Heart left ventricle (tissue), 13 donors: ENCODE results near the gene ATF6.

ENCODE experiments used
- CTCF ChIP-seq, 12 donors: fragments of 200-600 bp; sonication (generic) in 4 of 12; IDR thresholded peaks; one replicate each; pipeline versions ENCODE4 v1.5.0 to v1.8.0; 2018 to 2022; ENCODE audit warnings: antibody characterized with exemption in 12 of 12, mild to moderate bottlenecking in 5 of 12
- POLR2A ChIP-seq, 2 donors: fragments of 450-650 bp; IDR thresholded peaks; one replicate each; pipeline ENCODE4 v1.6.1; 2017; ENCODE audit warnings: antibody characterized with exemption in 2 of 2, mild to moderate bottlenecking in 2 of 2, moderate library complexity in 2 of 2
- donor health status: ischemic (EF 13 %, LVEDD 7.1; RV severe dilation, severe dysfunction).
- donor health status: DM: no; HTN: yes; CAD: no.
- donor health status: DM: no; HTN: no; CAD: no.
- donor health status: ischemic (EF 25% LVEDD 6.9; RV normal size, moderate dysfunction).
- donor health status: ischemic (EF 25% LVEDD 5.7; RV mildly dilated, moderate dysfunction).
- donor health status: ischemic (EF 35%, LVEDD 5.7; RV mildly dilated, moderate dysfunction).
- donor health status: nonischemic (EF 11% LVEDD 7.7; RV severe dilation, severe dysfunction).
- donor health status: DM: yes; HTN: yes; CAD: no.
- donor health status: PGD.
- donor health status: ischemic (EF 29% LVEDD 5.4; RV normal size, mild dysfunction).
- donor health status: nonischemic (EF 23%, LVEDD 6.1; RV moderate dilation, normal function).

DNA sequence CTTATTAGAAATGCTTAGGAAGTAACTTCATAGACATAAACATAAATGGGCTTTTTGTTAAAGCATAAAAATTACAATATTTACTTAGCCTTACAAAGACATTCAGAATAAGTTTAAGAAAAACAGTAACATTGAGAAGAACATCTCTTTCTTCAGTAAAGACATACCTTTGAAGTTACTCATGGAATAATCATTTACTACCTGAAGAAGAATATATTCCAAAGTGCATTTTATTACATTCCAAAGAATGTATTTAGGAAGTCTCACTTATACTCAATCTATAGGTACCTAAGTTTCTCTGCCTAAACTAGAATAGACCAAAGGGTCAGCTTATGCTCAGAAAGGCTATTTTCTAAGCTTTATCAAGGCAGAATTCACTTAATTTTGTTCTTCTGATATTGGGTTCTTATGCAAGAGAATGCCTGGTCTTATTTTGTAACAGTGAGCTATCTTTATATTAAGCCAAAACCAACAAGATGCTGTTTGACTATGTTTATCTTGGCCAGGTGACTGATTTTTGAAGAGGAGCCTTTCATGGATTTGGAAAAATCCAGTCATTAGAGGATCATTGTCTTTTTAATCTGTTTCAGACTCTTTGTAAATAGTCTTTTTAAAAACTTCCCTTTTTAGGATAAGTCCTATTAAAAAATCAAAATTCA, 147.5 kb downstream of the ATF6 start:
- TF ChIP-seq CTCF (IDR thresholded peaks at IDR 0.05) (no peak), POLR2A (IDR thresholded peaks at IDR 0.05) (no peak)
